Stimulated activated naive CD8-positive, alpha-beta T cell treated with anti-CD3 and anti-CD28 coated beads, Interleukin-15, Interleukin-2, amounts not matched to agents 100 ng/mL and 50 ng/mL, for 24 hours (primary cell): ENCODE results near the gene ERICH3.

ENCODE experiments used
- H3K27ac Mint-ChIP-seq: one replicate; pipeline ENCODE4 v1.8.0; 2021; ENCODE audit warnings: mild to moderate bottlenecking, mixed read lengths
- H3K27me3 Mint-ChIP-seq: one replicate; pipeline ENCODE4 v1.8.0; 2021; ENCODE audit warnings: mixed read lengths
- H3K36me3 Mint-ChIP-seq: one replicate; pipeline ENCODE4 v1.8.0; 2021; ENCODE audit warnings: low read depth, mixed read lengths
- H3K4me1 Mint-ChIP-seq: one replicate; pipeline ENCODE4 v1.8.0; 2021; ENCODE audit warnings: low read depth, mixed read lengths
- H3K4me3 Mint-ChIP-seq: one replicate; pipeline ENCODE4 v1.8.0; 2021; ENCODE audit warnings: mild to moderate bottlenecking, mixed read lengths
- H3K9me3 Mint-ChIP-seq: one replicate; pipeline ENCODE4 v1.8.0; 2021; ENCODE audit warnings: mixed read lengths

ERICH3 gene

GRCh38 chr1:74673351-74674111, at the start of gene ERICH3:
TSS of gene ERICH3 (minus strand) at chr1:74673792. CDS start at chr1:74673519, 273 bp downstream.
- Mint-ChIP-seq H3K4me1 (peaks cover 8% of the 10 kb centered on the region), H3K27me3 (peaks cover 46% of the 10 kb centered on the region), H3K27ac (no peak within 1 kb of the TSS), H3K4me3 (no peak within 1 kb of the TSS), H3K36me3 (no peaks in the 10 kb centered on the region), H3K9me3 (peaks cover 7% of the 10 kb centered on the region)

GRCh38 chr1:74717626-74718025, 44.0 kb upstream of the ERICH3 start:
- peaks cover 24% of the 10 kb centered on the region for H3K36me3 Mint-ChIP-seq
- H3K27ac Mint-ChIP-seq = no peak overlapping the region
- H3K4me3 Mint-ChIP-seq = no peak overlapping the region
- no peaks in the 10 kb centered on the region for H3K4me1 Mint-ChIP-seq
- no peaks in the 10 kb centered on the region for H3K27me3 Mint-ChIP-seq
- H3K9me3 Mint-ChIP-seq = no peaks in the 10 kb centered on the region

- Mint-ChIP-seq H3K4me3 (no peak overlapping the region), H3K4me1 (no peaks in the 10 kb centered on the region), H3K36me3 (peaks cover 19% of the 10 kb centered on the region), H3K27me3 (no peaks in the 10 kb centered on the region), H3K27ac (no peak overlapping the region), H3K9me3 (no peaks in the 10 kb centered on the region)
Measured at GRCh38 chr1:74716822-74717221, 43.2 kb upstream of the ERICH3 start.

- Mint-ChIP-seq H3K36me3 (peaks cover 15% of the 10 kb centered on the region), H3K4me1 (no peaks in the 10 kb centered on the region), H3K9me3 (no peaks in the 10 kb centered on the region), H3K27me3 (no peaks in the 10 kb centered on the region), H3K4me3 (no peak overlapping the region), H3K27ac (no peak overlapping the region)
Measured at GRCh38 chr1:74715806-74716205, 42.2 kb upstream of the ERICH3 start.

- Mint-ChIP-seq H3K27ac (no peak overlapping the region), H3K4me1 (no peaks in the 10 kb centered on the region), H3K9me3 (no peaks in the 10 kb centered on the region), H3K36me3 (peaks cover 15% of the 10 kb centered on the region), H3K27me3 (no peaks in the 10 kb centered on the region), H3K4me3 (no peak overlapping the region)
Measured at GRCh38 chr1:74715236-74715502, 41.6 kb upstream of the ERICH3 start.

GRCh38 chr1:74714429-74715235, 41.0 kb upstream of the ERICH3 start:
- H3K27ac Mint-ChIP-seq = no peak overlapping the region
- no peaks in the 10 kb centered on the region for H3K27me3 Mint-ChIP-seq
- no peak overlapping the region for H3K4me3 Mint-ChIP-seq

GRCh38 chr1:74713849-74714248, 40.3 kb upstream of the ERICH3 start:
- Mint-ChIP-seq H3K4me3 (no peak overlapping the region), H3K27ac (no peak overlapping the region), H3K4me1 (no peaks in the 10 kb centered on the region), H3K36me3 (peaks cover 22% of the 10 kb centered on the region), H3K27me3 (no peaks in the 10 kb centered on the region), H3K9me3 (no peaks in the 10 kb centered on the region)

More at GRCh38 chr1:74714429-74715235, 41.0 kb upstream of the ERICH3 start:
- Mint-ChIP-seq H3K9me3 (no peaks in the 10 kb centered on the region), H3K4me1 (no peaks in the 10 kb centered on the region), H3K36me3 (peaks cover 15% of the 10 kb centered on the region)

- Mint-ChIP-seq H3K4me3 (no peak overlapping the region), H3K4me1 (no peaks in the 10 kb centered on the region), H3K9me3 (no peaks in the 10 kb centered on the region), H3K27ac (no peak overlapping the region), H3K27me3 (no peaks in the 10 kb centered on the region), H3K36me3 (peaks cover 28% of the 10 kb centered on the region)
Measured at GRCh38 chr1:74712881-74713280, 39.3 kb upstream of the ERICH3 start.

GRCh38 chr1:74703386-74704182, 30.0 kb upstream of the ERICH3 start:
- Mint-ChIP-seq H3K4me1 (no peaks in the 10 kb centered on the region), H3K27me3 (no peaks in the 10 kb centered on the region)

GRCh38 chr1:74699331-74699730, 25.7 kb upstream of the ERICH3 start:
- H3K9me3 Mint-ChIP-seq = no peaks in the 10 kb centered on the region
- peaks cover 21% of the 10 kb centered on the region for H3K36me3 Mint-ChIP-seq
- no peak overlapping the region for H3K4me3 Mint-ChIP-seq
- no peaks in the 10 kb centered on the region for H3K4me1 Mint-ChIP-seq
- no peaks in the 10 kb centered on the region for H3K27me3 Mint-ChIP-seq
- no peak overlapping the region for H3K27ac Mint-ChIP-seq

More at GRCh38 chr1:74703386-74704182, 30.0 kb upstream of the ERICH3 start:
- Mint-ChIP-seq H3K27ac (no peak overlapping the region), H3K4me3 (no peak overlapping the region), H3K9me3 (no peaks in the 10 kb centered on the region), H3K36me3 (peaks cover 39% of the 10 kb centered on the region)

GRCh38 chr1:74697832-74698231, 24.2 kb upstream of the ERICH3 start:
- Mint-ChIP-seq H3K4me3 (no peak overlapping the region), H3K9me3 (no peaks in the 10 kb centered on the region), H3K36me3 (peaks cover 10% of the 10 kb centered on the region), H3K4me1 (no peaks in the 10 kb centered on the region), H3K27me3 (no peaks in the 10 kb centered on the region), H3K27ac (no peak overlapping the region)

- H3K27me3 Mint-ChIP-seq = peaks cover 7% of the 10 kb centered on the region
- no peak overlapping the region for H3K27ac Mint-ChIP-seq
- no peak overlapping the region for H3K4me3 Mint-ChIP-seq
- no peaks in the 10 kb centered on the region for H3K9me3 Mint-ChIP-seq
- no peaks in the 10 kb centered on the region for H3K36me3 Mint-ChIP-seq
- H3K4me1 Mint-ChIP-seq = no peaks in the 10 kb centered on the region
Measured at GRCh38 chr1:74693473-74693872, 19.9 kb upstream of the ERICH3 start.

- Mint-ChIP-seq H3K4me1 (no peaks in the 10 kb centered on the region), H3K4me3 (no peak overlapping the region), H3K27ac (no peak overlapping the region), H3K27me3 (peaks cover 7% of the 10 kb centered on the region), H3K36me3 (no peaks in the 10 kb centered on the region), H3K9me3 (no peaks in the 10 kb centered on the region)
Measured at GRCh38 chr1:74690909-74691308, 17.3 kb upstream of the ERICH3 start.

- peaks cover 7% of the 10 kb centered on the region for H3K27me3 Mint-ChIP-seq
- no peak overlapping the region for H3K27ac Mint-ChIP-seq
- H3K4me3 Mint-ChIP-seq = no peak overlapping the region
- no peaks in the 10 kb centered on the region for H3K9me3 Mint-ChIP-seq
- no peaks in the 10 kb centered on the region for H3K4me1 Mint-ChIP-seq
- H3K36me3 Mint-ChIP-seq = no peaks in the 10 kb centered on the region
Measured at GRCh38 chr1:74690364-74690696, 16.7 kb upstream of the ERICH3 start.
